Tibial nerve (tissue), 4 donors: ENCODE data around the gene KLK12.

Experiments used
- EP300 ChIP-seq, 2 donors: sonication (generic); formaldehyde crosslinking; IDR thresholded peaks; one replicate each; pipeline ENCODE4 v1.6.1; 2017; ENCODE audit warnings: antibody characterized with exemption in 2 of 2, mild to moderate bottlenecking in 1 of 2
- POLR2A ChIP-seq, 2 donors: fragments of 450-650 bp; IDR thresholded peaks; one replicate each; pipeline ENCODE4 v1.6.1; 2017; ENCODE audit warnings: antibody characterized with exemption in 2 of 2, mild to moderate bottlenecking in 2 of 2, moderate library complexity in 2 of 2
- TF ChIP-seq, protein P1 (sequence below), 5 experiments: fragments of 200-600 bp in 3 of 5; fragments of 450-650 bp in 2 of 5; sonication (generic) in 3 of 5; IDR thresholded peaks; one replicate each; pipeline ENCODE4 v1.5.1; 2016 to 2019; ENCODE audit warnings: antibody characterized with exemption in 5 of 5, mild to moderate bottlenecking in 3 of 5, moderate library complexity in 2 of 5

DNA sequence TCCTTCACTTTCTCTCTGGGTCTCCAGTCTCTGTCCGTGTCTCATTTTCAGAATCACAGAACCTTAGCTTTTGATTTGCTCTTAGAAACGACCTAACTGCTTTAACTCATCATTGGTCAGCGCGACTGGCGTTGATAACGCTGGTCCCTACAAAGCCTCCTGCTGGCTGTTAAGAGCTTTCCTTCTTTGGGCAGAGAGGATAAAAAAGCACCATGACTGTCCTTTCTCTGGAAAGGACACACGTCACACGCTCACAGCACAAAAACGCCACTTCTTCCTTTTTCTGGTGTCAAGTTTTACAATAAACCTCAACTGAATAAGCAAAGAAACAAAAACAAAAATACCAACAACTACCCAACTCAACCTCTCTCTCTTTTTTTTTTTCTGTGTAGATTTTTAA, 1.7 kb upstream of the KLK12 start:
- no peak for TF ChIP-seq POLR2A (IDR thresholded peaks at IDR 0.05)
- TF ChIP-seq, protein P1, sequence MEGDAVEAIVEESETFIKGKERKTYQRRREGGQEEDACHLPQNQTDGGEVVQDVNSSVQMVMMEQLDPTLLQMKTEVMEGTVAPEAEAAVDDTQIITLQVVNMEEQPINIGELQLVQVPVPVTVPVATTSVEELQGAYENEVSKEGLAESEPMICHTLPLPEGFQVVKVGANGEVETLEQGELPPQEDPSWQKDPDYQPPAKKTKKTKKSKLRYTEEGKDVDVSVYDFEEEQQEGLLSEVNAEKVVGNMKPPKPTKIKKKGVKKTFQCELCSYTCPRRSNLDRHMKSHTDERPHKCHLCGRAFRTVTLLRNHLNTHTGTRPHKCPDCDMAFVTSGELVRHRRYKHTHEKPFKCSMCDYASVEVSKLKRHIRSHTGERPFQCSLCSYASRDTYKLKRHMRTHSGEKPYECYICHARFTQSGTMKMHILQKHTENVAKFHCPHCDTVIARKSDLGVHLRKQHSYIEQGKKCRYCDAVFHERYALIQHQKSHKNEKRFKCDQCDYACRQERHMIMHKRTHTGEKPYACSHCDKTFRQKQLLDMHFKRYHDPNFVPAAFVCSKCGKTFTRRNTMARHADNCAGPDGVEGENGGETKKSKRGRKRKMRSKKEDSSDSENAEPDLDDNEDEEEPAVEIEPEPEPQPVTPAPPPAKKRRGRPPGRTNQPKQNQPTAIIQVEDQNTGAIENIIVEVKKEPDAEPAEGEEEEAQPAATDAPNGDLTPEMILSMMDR (IDR thresholded peaks at IDR 0.05) = no peak
- TF ChIP-seq EP300 (IDR thresholded peaks at IDR 0.05) = no peak
